Mucosa of descending colon (tissue), 3 donors: ENCODE data around the gene CMTM4. TPM values are rescaled to one million over a fixed set of nuclear protein-coding genes. Genes with fewer than 3 reads are reported as not detected.
"Not testable (repeated sequence)": the region's sequence is repeated elsewhere in the genome, so short reads cannot be mapped to it uniquely, and the experiment has no call there.

ENCODE experiments used
- ATAC-seq: fragments of 200-7000 bp; cut with Tn5 transposase; one replicate; pipeline ENCODE4 v1.9.1; 2020; ENCODE audit warnings: mild to moderate bottlenecking, moderate library complexity
- DNase-seq, 3 donors: peaks; one replicate each; pipeline ENCODE4 v3.0.0-alpha.2; 2020
- H3K36me3 ChIP-seq: fragments of 200-600 bp; one replicate; pipeline ENCODE4 v1.8.0; 2021; ENCODE audit warnings: low read depth, mild to moderate bottlenecking
- H3K4me1 ChIP-seq: fragments of 200-600 bp; one replicate; pipeline ENCODE4 v1.8.0; 2021; ENCODE audit warnings: low read depth, mild to moderate bottlenecking
- H3K4me3 ChIP-seq: fragments of 200-600 bp; one replicate; pipeline ENCODE4 v1.8.0; 2021; ENCODE audit warnings: mild to moderate bottlenecking
- H3K9me3 ChIP-seq: fragments of 200-600 bp; one replicate; pipeline ENCODE4 v1.8.0; 2021; ENCODE audit warnings: mild to moderate bottlenecking
- intact Hi-C, 2 donors: fragments of 100-400 bp; cut with DNase I in 1 of 2; cut with micrococcal nuclease in 1 of 2; formaldehyde crosslinking; loops; one replicate each; pipeline versions ENCODE4 v1.11.0 to v1.11.1; 2022; cut with DNase I, micrococcal nuclease
- total RNA-seq, 3 donors: library from RNA; stranded (reverse); fragmentation: NEBNext Ultra II Directional in 2 of 3; extraction: Animal tissue kit (Norgen Biotek cat#: 25700) in 2 of 3; gene quantifications; one replicate each; pipeline versions ENCODE4 v1.2.1 to v1.2.4, GENCODE V29; 2021 to 2023
- TF ChIP-seq, protein P1 (sequence below): fragments of 200-600 bp; IDR thresholded peaks from one replicate; pipeline ENCODE4 v1.8.0; 2022; ENCODE audit warnings: antibody characterized with exemption, mild to moderate bottlenecking
- donor health status: DM: no; HTN: no; CAD: no; lungs with moderate emphysema.
- donor health status: DM: no; HTN: no; CAD: no.
- donor health status: DM: no; HTN: yes; CAD: no.

CMTM4 gene
- total RNA-seq, 3 donors from 2014 or later, result 91.6 to 208 (median 155) TPM

- ATAC-seq, result no peak
- TF ChIP-seq, protein P1, sequence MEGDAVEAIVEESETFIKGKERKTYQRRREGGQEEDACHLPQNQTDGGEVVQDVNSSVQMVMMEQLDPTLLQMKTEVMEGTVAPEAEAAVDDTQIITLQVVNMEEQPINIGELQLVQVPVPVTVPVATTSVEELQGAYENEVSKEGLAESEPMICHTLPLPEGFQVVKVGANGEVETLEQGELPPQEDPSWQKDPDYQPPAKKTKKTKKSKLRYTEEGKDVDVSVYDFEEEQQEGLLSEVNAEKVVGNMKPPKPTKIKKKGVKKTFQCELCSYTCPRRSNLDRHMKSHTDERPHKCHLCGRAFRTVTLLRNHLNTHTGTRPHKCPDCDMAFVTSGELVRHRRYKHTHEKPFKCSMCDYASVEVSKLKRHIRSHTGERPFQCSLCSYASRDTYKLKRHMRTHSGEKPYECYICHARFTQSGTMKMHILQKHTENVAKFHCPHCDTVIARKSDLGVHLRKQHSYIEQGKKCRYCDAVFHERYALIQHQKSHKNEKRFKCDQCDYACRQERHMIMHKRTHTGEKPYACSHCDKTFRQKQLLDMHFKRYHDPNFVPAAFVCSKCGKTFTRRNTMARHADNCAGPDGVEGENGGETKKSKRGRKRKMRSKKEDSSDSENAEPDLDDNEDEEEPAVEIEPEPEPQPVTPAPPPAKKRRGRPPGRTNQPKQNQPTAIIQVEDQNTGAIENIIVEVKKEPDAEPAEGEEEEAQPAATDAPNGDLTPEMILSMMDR, result no peak
- Histone ChIP-seq H3K9me3 (no peaks in the 10 kb centered on the region), H3K4me1 (no peaks in the 10 kb centered on the region), H3K36me3 (no peaks in the 10 kb centered on the region), H3K4me3 (no peak overlapping the region)
- DNase-seq, result no peak
- intact Hi-C loops, result no loop called here
These were observed 57.3 kb downstream of the CMTM4 start for GRCh38 chr16:66639091-66639885.

DNA sequence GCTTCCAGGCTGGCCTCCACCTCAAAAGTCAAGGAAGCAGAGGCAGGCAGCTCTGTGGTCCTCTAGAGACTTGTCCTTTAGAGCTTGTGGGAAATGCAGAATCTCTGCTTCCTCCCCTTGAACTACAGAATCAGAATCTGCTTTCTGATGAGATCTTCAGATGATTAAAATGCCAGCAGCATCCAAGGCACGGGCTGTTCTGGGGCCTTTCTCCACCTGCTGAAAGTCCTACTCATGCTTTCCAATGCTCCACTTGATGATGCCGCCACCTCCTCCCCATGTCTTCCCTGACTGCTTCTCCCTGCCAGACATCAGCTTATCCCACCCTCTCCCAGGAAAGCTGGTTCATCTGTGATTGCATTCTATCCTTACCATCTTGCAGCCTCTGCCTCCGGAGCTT lies 58.7 kb downstream of the CMTM4 start:
- TF ChIP-seq, protein P1, result no peak
- DNase-seq, result no peak
- H3K9me3 ChIP-seq, result no peaks in the 10 kb centered on the region
- H3K4me1 ChIP-seq, result no peaks in the 10 kb centered on the region
- intact Hi-C loops, result no loop called here
- ATAC-seq, result no peak
- H3K4me3 ChIP-seq, result no peak overlapping the region
- no peaks in the 10 kb centered on the region for H3K36me3 ChIP-seq

DNA sequence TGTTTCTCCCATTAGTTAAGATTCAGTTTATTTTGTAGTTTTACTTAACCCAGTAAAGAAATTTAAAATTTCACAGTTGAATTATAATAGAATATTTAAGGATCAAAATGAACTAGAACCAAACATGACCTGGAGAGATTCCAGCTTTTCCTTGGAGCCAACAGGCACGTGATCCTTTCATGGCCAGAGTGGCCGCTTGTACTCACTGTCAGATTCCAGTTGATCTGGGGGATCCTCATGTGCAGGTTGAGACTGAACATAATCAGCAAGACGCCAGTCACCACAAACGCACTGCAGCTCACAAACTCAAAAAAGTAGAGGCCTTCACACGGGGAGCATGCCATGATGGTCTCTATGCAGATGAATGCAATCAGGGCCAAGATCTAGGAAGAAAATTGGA lies 60.3 kb downstream of the CMTM4 start:
- ATAC-seq (no peak), DNase-seq (no peak)
- H3K9me3 ChIP-seq, result no peaks in the 10 kb centered on the region
- H3K4me3 ChIP-seq, result no peak overlapping the region
- TF ChIP-seq, protein P1, result no peak
- no peaks in the 10 kb centered on the region for H3K4me1 ChIP-seq
- intact Hi-C loops, result no loop called here
- no peaks in the 10 kb centered on the region for H3K36me3 ChIP-seq

DNA sequence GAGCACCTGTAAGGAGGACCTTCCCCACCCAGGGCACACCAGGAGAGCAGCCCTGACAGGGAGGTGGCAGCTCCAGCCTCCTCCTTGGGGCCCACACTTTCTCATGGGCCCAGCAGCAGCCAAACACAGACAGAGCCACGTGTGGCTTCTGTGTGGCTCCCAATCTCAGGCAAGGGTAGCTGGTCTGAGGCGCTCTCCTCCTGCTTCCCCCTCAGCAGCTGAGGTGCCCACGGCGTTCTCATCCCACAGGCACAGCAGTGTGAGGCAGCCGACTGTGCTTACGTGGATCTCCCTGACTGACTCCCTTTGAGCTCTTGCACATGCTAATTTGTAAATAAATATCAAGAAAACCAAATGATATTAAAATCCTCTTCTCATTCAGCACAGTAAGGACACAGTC lies 61.1 kb downstream of the CMTM4 start:
- DNase-seq (no peak), ATAC-seq (no peak)
- Histone ChIP-seq H3K36me3 (no peaks in the 10 kb centered on the region), H3K4me1 (no peaks in the 10 kb centered on the region), H3K9me3 (no peaks in the 10 kb centered on the region), H3K4me3 (no peak overlapping the region)
- TF ChIP-seq, protein P1, result no peak
- intact Hi-C loops, result no loop called here

DNA sequence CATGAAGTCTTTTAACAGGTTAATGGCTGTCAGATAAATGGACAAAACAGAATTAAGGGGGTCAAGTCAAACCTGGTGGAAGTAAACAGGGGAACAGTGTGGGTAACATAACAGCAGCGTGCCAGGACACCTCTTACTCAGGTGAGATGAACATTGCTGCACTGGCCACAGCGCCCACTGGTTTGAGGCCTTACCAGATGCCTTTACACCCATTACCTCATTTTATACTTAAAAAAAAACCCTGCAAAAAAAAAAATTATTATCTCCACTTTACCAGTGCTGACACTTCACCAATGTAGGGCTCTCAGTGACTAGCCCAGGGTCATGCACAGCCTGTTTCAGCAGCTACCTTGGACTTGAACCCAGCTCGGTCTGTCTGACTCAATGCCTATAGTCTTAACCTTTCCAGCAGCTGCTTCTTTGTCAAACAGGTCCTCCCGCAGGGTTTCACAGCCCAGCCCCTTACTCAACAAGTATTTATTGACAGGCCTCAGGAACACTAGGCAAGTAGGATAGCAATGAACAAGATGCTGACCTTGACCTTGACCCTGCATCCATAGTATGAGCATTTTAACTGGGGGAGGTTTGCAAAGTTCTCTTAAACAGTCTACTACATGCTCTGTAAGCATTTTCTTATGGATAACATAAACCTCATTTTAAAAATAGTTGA lies 61.9 kb downstream of the CMTM4 start:
- intact Hi-C loops, result no loop called here
- Histone ChIP-seq H3K4me3 (no peak overlapping the region), H3K36me3 (no peaks in the 10 kb centered on the region), H3K9me3 (no peaks in the 10 kb centered on the region), H3K4me1 (no peaks in the 10 kb centered on the region)
- ATAC-seq (no peak), DNase-seq (no peak)
- TF ChIP-seq, protein P1, result no peak

GRCh38 chr16:66631558-66631957 lies 65.0 kb downstream of the CMTM4 start:
- H3K4me3 ChIP-seq, intact Hi-C loops, DNase-seq, ATAC-seq, H3K9me3 ChIP-seq, H3K36me3 ChIP-seq, H3K4me1 ChIP-seq: not testable (repeated sequence)

DNA sequence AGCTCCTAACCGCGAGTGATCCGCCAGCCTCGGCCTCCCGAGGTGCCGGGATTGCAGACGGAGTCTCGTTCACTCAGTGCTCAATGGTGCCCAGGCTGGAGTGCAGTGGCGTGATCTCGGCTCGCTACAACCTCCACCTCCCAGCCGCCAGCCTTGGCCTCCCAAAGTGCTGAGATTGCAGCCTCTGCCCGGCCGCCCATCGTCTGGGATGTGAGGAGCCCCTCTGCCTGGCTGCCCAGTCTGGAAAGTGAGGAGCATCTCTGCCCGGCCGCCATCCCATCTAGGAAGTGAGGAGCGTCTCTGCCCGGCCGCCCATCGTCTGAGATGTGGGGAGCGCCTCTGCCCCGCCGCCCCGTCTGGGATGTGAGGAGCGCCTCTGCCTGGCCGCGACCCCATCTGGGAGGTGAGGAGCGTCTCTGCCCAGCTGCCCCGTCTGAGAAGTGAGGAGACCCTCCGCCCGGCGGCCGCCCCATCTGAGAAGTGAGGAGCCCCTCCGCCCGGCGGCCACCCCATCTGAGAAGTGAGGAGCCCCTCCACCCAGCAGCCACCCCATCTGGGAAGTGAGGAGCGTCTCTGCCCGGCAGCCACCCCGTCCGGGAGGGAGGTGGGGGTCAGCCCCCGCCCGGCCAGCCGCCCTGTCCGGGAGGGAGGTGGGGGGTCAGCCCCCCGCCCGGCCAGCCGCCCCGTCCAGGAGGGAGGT lies 65.8 kb downstream of the CMTM4 start:
- ATAC-seq, H3K4me1 ChIP-seq, H3K9me3 ChIP-seq, H3K36me3 ChIP-seq, intact Hi-C loops, H3K4me3 ChIP-seq, DNase-seq: not testable (repeated sequence)
